Neutrophil (primary cell): ENCODE data around the gene RAI14.

Source experiments
- H3K27ac ChIP-seq: fragments of 200-600 bp; sonication (generic); 2 replicates; pipeline ENCODE4 v1.5.1; 2016; ENCODE audit warnings: mild to moderate bottlenecking, moderate library complexity
- H3K27me3 ChIP-seq: fragments of 200-600 bp; sonication (generic); 2 replicates; pipeline ENCODE4 v1.6.0; 2016; ENCODE audit warnings: mild to moderate bottlenecking
- H3K36me3 ChIP-seq: fragments of 200-600 bp; sonication (generic); 2 replicates; pipeline ENCODE4 v1.5.1; 2017
- H3K4me1 ChIP-seq, 2 experiments: fragments of 200-600 bp in 1 of 2; sonication (generic) in 1 of 2; 1 replicate in 1 of 2; 2 replicates in 1 of 2; pipeline versions ENCODE4 v1.5.1 to v1.6.1; 2013 to 2016; ENCODE audit warnings: low read depth in 1 of 2, low read length in 1 of 2, mild to moderate bottlenecking in 1 of 2, moderate library complexity in 1 of 2; ENCODE audit not compliant: control insufficient read depth in 1 of 2, insufficient read depth in 1 of 2
- H3K4me3 ChIP-seq, 2 experiments: fragments of 200-600 bp in 1 of 2; sonication (generic) in 1 of 2; 1 replicate in 1 of 2; 2 replicates in 1 of 2; pipeline ENCODE4 v1.5.1; 2013 to 2016; ENCODE audit warnings: low read depth in 1 of 2, low read length in 1 of 2, mild to moderate bottlenecking in 1 of 2, moderate library complexity in 1 of 2
- H3K9me3 ChIP-seq: fragments of 200-600 bp; sonication (generic); 2 replicates; pipeline ENCODE4 v1.5.1; 2016
- CTCF ChIP-seq: fragments of 200-600 bp; sonication (generic); IDR thresholded peaks from 2 replicates; pipeline ENCODE4 v1.5.1; 2016; ENCODE audit warnings: antibody characterized with exemption

Gene RAI14

GRCh38 chr5:34672196-34672595, 16.1 kb downstream of the RAI14 start:
- H3K4me1 ChIP-seq = no peaks in the 10 kb centered on the region
- H3K4me3 ChIP-seq = no peak overlapping the region
- H3K27me3 ChIP-seq = no peaks in the 10 kb centered on the region
- no peak for TF ChIP-seq CTCF
- no peak overlapping the region for H3K27ac ChIP-seq
- no peaks in the 10 kb centered on the region for H3K36me3 ChIP-seq
- no peaks in the 10 kb centered on the region for H3K9me3 ChIP-seq

GRCh38 chr5:34673463-34674125, 17.5 kb downstream of the RAI14 start:
- no peaks in the 10 kb centered on the region for H3K36me3 ChIP-seq
- TF ChIP-seq CTCF = no peak
- H3K4me3 ChIP-seq = no peak overlapping the region
- no peaks in the 10 kb centered on the region for H3K4me1 ChIP-seq
- no peaks in the 10 kb centered on the region for H3K27me3 ChIP-seq
- no peak overlapping the region for H3K27ac ChIP-seq
- H3K9me3 ChIP-seq = no peaks in the 10 kb centered on the region

GRCh38 chr5:34674187-34674586, 18.1 kb downstream of the RAI14 start:
- Histone ChIP-seq H3K9me3 (no peaks in the 10 kb centered on the region), H3K4me3 (no peak overlapping the region), H3K36me3 (no peaks in the 10 kb centered on the region), H3K4me1 (no peaks in the 10 kb centered on the region), H3K27ac (no peak overlapping the region), H3K27me3 (no peaks in the 10 kb centered on the region)
- no peak for TF ChIP-seq CTCF

- Histone ChIP-seq H3K4me1 (no peaks in the 10 kb centered on the region), H3K4me3 (no peak overlapping the region), H3K27ac (no peak overlapping the region), H3K9me3 (no peaks in the 10 kb centered on the region), H3K27me3 (no peaks in the 10 kb centered on the region), H3K36me3 (no peaks in the 10 kb centered on the region)
- TF ChIP-seq CTCF = no peak
These were observed 19.7 kb downstream of the RAI14 start for GRCh38 chr5:34675857-34676256.

GRCh38 chr5:34676416-34676815, 20.3 kb downstream of the RAI14 start:
- no peak overlapping the region for H3K4me3 ChIP-seq
- no peaks in the 10 kb centered on the region for H3K27me3 ChIP-seq
- TF ChIP-seq CTCF = no peak
- no peaks in the 10 kb centered on the region for H3K9me3 ChIP-seq
- H3K36me3 ChIP-seq = no peaks in the 10 kb centered on the region
- H3K4me1 ChIP-seq = no peaks in the 10 kb centered on the region
- no peak overlapping the region for H3K27ac ChIP-seq
